ENCODE measurements around the gene CYSLTR1.

Gene CYSLTR1

GRCh38 chrX:78331708-78332107, 4.3 kb upstream of the CYSLTR1 start:
- no peak for TF ChIP-seq KLF17 (tag by site-specific recombination; IDR thresholded peaks at IDR 0.05)
- H3K9me3 ChIP-seq (ENCODE audit: control insufficient read depth, insufficient read depth, low read depth, low read length): no peaks in the 10 kb centered on the region
- ChIA-PET POLR2A (no interaction called here), CTCF (interaction anchor here (0.6 kb wide), 1 partner anchor 267 kb away, joined by 3 read pairs; no protein-coding TSS in a partner anchor)
- H3K27ac ChIP-seq (ENCODE audit: extremely low read depth, low read depth, low read length): no peak overlapping the region
- no peaks in the 10 kb centered on the region for H3K36me3 ChIP-seq (ENCODE audit: control insufficient read depth in 2 of 2, insufficient read depth in 1 of 2, low read length in 2 of 2)
- H3K4me3 ChIP-seq (ENCODE audit: low read depth, low read length): no peak overlapping the region
- H3K4me1 ChIP-seq (ENCODE audit: control insufficient read depth, insufficient read depth, low read length): no peaks in the 10 kb centered on the region

- Histone ChIP-seq H3K27ac (ENCODE audit: extremely low read depth, low read depth, low read length) (no peak overlapping the region), H3K9me3 (ENCODE audit: control insufficient read depth, insufficient read depth, low read depth, low read length) (no peaks in the 10 kb centered on the region), H3K4me1 (ENCODE audit: control insufficient read depth, insufficient read depth, low read length) (no peaks in the 10 kb centered on the region), H3K36me3 (ENCODE audit: control insufficient read depth in 2 of 2, insufficient read depth in 1 of 2, low read length in 2 of 2) (no peaks in the 10 kb centered on the region), H3K4me3 (ENCODE audit: low read depth, low read length) (no peak overlapping the region)
- TF ChIP-seq ZNF404 (tag by site-specific recombination; IDR thresholded peaks at IDR 0.05) (no peak), ELK4 (IDR thresholded peaks at IDR 0.05; ENCODE audit: borderline replicate concordance, low read depth, low read length) (no peak), ZNF426 (tag by site-specific recombination; IDR thresholded peaks at IDR 0.05) (no peak), ZNF660 (tag by site-specific recombination; IDR thresholded peaks at IDR 0.05) (no peak), SETDB1 (IDR thresholded peaks at IDR 0.05; ENCODE audit: insufficient read length, low read length) (no peak), ZSCAN16 (tag by site-specific recombination; IDR thresholded peaks at IDR 0.05) (no peak), ZNF645 (tag by site-specific recombination; IDR thresholded peaks at IDR 0.05) (no peak), ZNF654 (tag by site-specific recombination; IDR thresholded peaks at IDR 0.05; ENCODE audit: low read depth) (no peak), ZNF37A (tag by site-specific recombination; IDR thresholded peaks at IDR 0.05) (no peak), GLIS2 (tag by site-specific recombination; IDR thresholded peaks at IDR 0.05) (no peak), ZBTB20 (tag by site-specific recombination; IDR thresholded peaks at IDR 0.05) (no peak), ZNF266 (tag by site-specific recombination; IDR thresholded peaks at IDR 0.05; ENCODE audit: low read depth) (no peak)
- POLR2A ChIA-PET: no interaction called here
- CTCF ChIA-PET: interaction anchor here (0.7 kb wide), 1 partner anchor 575 kb away, joined by 3 read pairs; no protein-coding TSS in a partner anchor
Observed at GRCh38 chrX:78330540-78330939, 3.1 kb upstream of the CYSLTR1 start.

- ChIA-PET POLR2A (no interaction called here), CTCF (interaction anchor here (0.7 kb wide), 2 partner anchors 30 to 575 kb away, joined by 3 read pairs; no protein-coding TSS in a partner anchor)
- no peaks in the 10 kb centered on the region for H3K4me1 ChIP-seq (ENCODE audit: control insufficient read depth, insufficient read depth, low read length)
- no peaks in the 10 kb centered on the region for H3K9me3 ChIP-seq (ENCODE audit: control insufficient read depth, insufficient read depth, low read depth, low read length)
- no peaks in the 10 kb centered on the region for H3K36me3 ChIP-seq (ENCODE audit: control insufficient read depth in 2 of 2, insufficient read depth in 1 of 2, low read length in 2 of 2)
- H3K4me3 ChIP-seq (ENCODE audit: low read depth, low read length): no peak overlapping the region
- no peak overlapping the region for H3K27ac ChIP-seq (ENCODE audit: extremely low read depth, low read depth, low read length)
- TF ChIP-seq ZNF214 (tag by site-specific recombination; IDR thresholded peaks at IDR 0.05; ENCODE audit: borderline replicate concordance) (no peak), ZNF501 (tag by site-specific recombination; IDR thresholded peaks at IDR 0.05) (no peak), ZNF114 (tag by site-specific recombination; IDR thresholded peaks at IDR 0.05) (no peak), ZNF2 (tag by site-specific recombination; IDR thresholded peaks at IDR 0.05) (no peak), ZNF146 (tag by site-specific recombination; IDR thresholded peaks at IDR 0.05) (no peak), ZFP37 (tag by site-specific recombination; IDR thresholded peaks at IDR 0.05) (no peak), YY2 (tag by site-specific recombination; IDR thresholded peaks at IDR 0.05) (no peak), ZNF449 (tag by site-specific recombination; IDR thresholded peaks at IDR 0.05) (no peak), ZNF792 (tag by site-specific recombination; IDR thresholded peaks at IDR 0.05) (no peak), ELK4 (IDR thresholded peaks at IDR 0.05; ENCODE audit: borderline replicate concordance, low read depth, low read length) (no peak), ZFP69B (tag by site-specific recombination; IDR thresholded peaks at IDR 0.05) (no peak), ZBTB10 (tag by site-specific recombination; IDR thresholded peaks at IDR 0.05) (no peak), MZF1 (tag by site-specific recombination; IDR thresholded peaks at IDR 0.05; ENCODE audit: borderline replicate concordance) (no peak)
Observed at GRCh38 chrX:78330068-78330467, 2.7 kb upstream of the CYSLTR1 start.

All from HEK293 (cell line).